Transverse colon (tissue), 4 donors: ENCODE results near the gene SEPTIN12. TPM values are rescaled to one million over a fixed set of nuclear protein-coding genes. Genes with fewer than 3 reads are reported as not detected.
"Not testable (repeated sequence)": the region's sequence is repeated elsewhere in the genome, so short reads cannot be mapped to it uniquely, and the experiment has no call there.

Experiments used
- DNase-seq: peaks from one replicate; pipeline ENCODE4 v3.0.0-alpha.2; 2019
- H3K27ac ChIP-seq, 4 donors: fragments of 200-600 bp; sonication (generic); 2 replicates each; pipeline ENCODE4 v1.5.1; 2016 to 2018; ENCODE audit warnings: inconsistent platforms in 4 of 4
- H3K27me3 ChIP-seq: fragments of 200-600 bp; sonication (generic); 2 replicates; pipeline ENCODE4 v1.5.1; 2017; ENCODE audit warnings: inconsistent platforms
- H3K36me3 ChIP-seq, 4 donors: fragments of 200-600 bp; sonication (generic); 2 replicates each; pipeline ENCODE4 v1.5.1; 2017 to 2019; ENCODE audit warnings: inconsistent platforms in 4 of 4
- H3K4me1 ChIP-seq, 4 donors: fragments of 200-600 bp; sonication (generic); 2 replicates each; pipeline ENCODE4 v1.5.1; 2017 to 2020; ENCODE audit warnings: inconsistent platforms in 4 of 4
- H3K4me3 ChIP-seq, 4 donors: fragments of 200-600 bp; sonication (generic); 1 replicate in 1 of 4; 2 replicates in 3 of 4; pipeline versions ENCODE4 v1.5.1 to v1.6.1; 2017 to 2019; ENCODE audit warnings: inconsistent platforms in 4 of 4
- H3K9me3 ChIP-seq, 2 donors: fragments of 200-600 bp; sonication (generic); 2 replicates each; pipeline ENCODE4 v1.5.1; 2017 to 2019; ENCODE audit warnings: inconsistent platforms in 2 of 2
- CTCF ChIP-seq, 5 experiments: fragments of 200-600 bp in 3 of 5; fragments of 450-650 bp in 2 of 5; sonication (generic) in 3 of 5; IDR thresholded peaks; 1 replicate in 2 of 5; 2 replicates in 3 of 5; pipeline ENCODE4 v1.5.1; 2016 to 2017; ENCODE audit warnings: antibody characterized with exemption in 5 of 5, inconsistent platforms in 3 of 5, mild to moderate bottlenecking in 2 of 5, moderate library complexity in 1 of 5
- EP300 ChIP-seq: sonication (generic); formaldehyde crosslinking; IDR thresholded peaks from one replicate; pipeline ENCODE4 v1.6.1; 2017; ENCODE audit warnings: antibody characterized with exemption, low read depth
- POLR2A ChIP-seq: fragments of 450-650 bp; IDR thresholded peaks from one replicate; pipeline ENCODE4 v1.6.1; 2016; ENCODE audit warnings: antibody characterized with exemption, mild to moderate bottlenecking, moderate library complexity
- POLR2AphosphoS5 ChIP-seq, 3 donors: sonication (generic); formaldehyde crosslinking; IDR thresholded peaks; one replicate each; pipeline ENCODE4 v1.6.1; 2016; ENCODE audit warnings: antibody characterized with exemption in 3 of 3
- WGBS, 2 donors: methylation state at CpG; one replicate each; pipeline ENCODE4 v1.1.5; 2018; ENCODE audit warnings: low coverage in 1 of 2; 5-methylcytosine and 5-hydroxymethylcytosine counted together
- in situ Hi-C, 4 donors: fragments of 200-750 bp; cut with MboI; loops; one replicate each; pipeline versions ENCODE4 v1.15.0 to v1.15.1; 2017; ENCODE audit warnings: low sequenced_read_pairs in 3 of 4, low pct_ligation_motif_present in 1 of 4, low pct_unique_long_range_greater_than_20kb in 1 of 4
- intact Hi-C: fragments of 100-400 bp; cut with DNase I; formaldehyde crosslinking; loops from one replicate; pipeline ENCODE4 v1.15.1; 2023; ENCODE audit warnings: low total_unique reads
- total RNA-seq, 4 donors: library from RNA; depleted of rRNA; stranded (reverse); fragments of >200 nt; gene quantifications; one replicate each; pipeline ENCODE4 v1.1.0, GENCODE V29; 2016

SEPTIN12 gene
- total RNA-seq, 4 donors from 2014 or later: not detected

GRCh38 chr16:4745274-4745569, 42.9 kb downstream of the SEPTIN12 start:
- Histone ChIP-seq H3K4me3 (no peak overlapping the region), H3K27me3 (no peaks in the 10 kb centered on the region), H3K9me3 (no peaks in the 10 kb centered on the region), H3K27ac (no peak overlapping the region), H3K36me3 (no peaks in the 10 kb centered on the region), H3K4me1 (peaks cover 6 to 19% (median 8%) of the 10 kb centered on the region in 4 donors)
- intact Hi-C loops (loop anchor here (5.0 kb wide), 1 partner anchor 297 kb away; no protein-coding TSS in a partner anchor), in situ Hi-C loops (no loop called here)
- no peak for DNase-seq
- TF ChIP-seq POLR2AphosphoS5 (IDR thresholded peaks at IDR 0.05): no peak
- no peak for TF ChIP-seq POLR2A
- TF ChIP-seq CTCF (IDR thresholded peaks at IDR 0.05): no peak
- no peak for TF ChIP-seq EP300
- WGBS, 2 donors: 84% methylated on average over 3 of the region's 3 CpGs; no CpG with 5 or more reads in 1 of the 2 donors

GRCh38 chr16:4744555-4745273, 43.4 kb downstream of the SEPTIN12 start:
- 50 to 85% methylated on average over 1 to 13 of the region's 13 CpGs for WGBS, 2 donors
- no peak for TF ChIP-seq POLR2AphosphoS5 (IDR thresholded peaks at IDR 0.05)
- TF ChIP-seq POLR2A: no peak
- TF ChIP-seq CTCF (IDR thresholded peaks at IDR 0.05): no peak
- no peak for TF ChIP-seq EP300
- H3K9me3 ChIP-seq: no peaks in the 10 kb centered on the region
- peaks cover 6 to 19% (median 8%) of the 10 kb centered on the region in 4 donors for H3K4me1 ChIP-seq
- H3K27me3 ChIP-seq: no peaks in the 10 kb centered on the region
- no peak overlapping the region for H3K27ac ChIP-seq
- in situ Hi-C loops (no loop called here), intact Hi-C loops (loop anchor here (5.0 kb wide), 1 partner anchor 298 kb away; no protein-coding TSS in a partner anchor)
- DNase-seq: no peak
- H3K36me3 ChIP-seq: no peaks in the 10 kb centered on the region
- no peak overlapping the region for H3K4me3 ChIP-seq

- peak overlapping the region in 3 of 4 donors; percentile 2 to 49 (median 28) for H3K4me3 ChIP-seq
- H3K27ac ChIP-seq: no peak overlapping the region
- no peaks in the 10 kb centered on the region for H3K36me3 ChIP-seq
- in situ Hi-C loops: no loop called here
- TF ChIP-seq POLR2AphosphoS5 (IDR thresholded peaks at IDR 0.05): no peak
- TF ChIP-seq CTCF (IDR thresholded peaks at IDR 0.05): no peak
- no peak for TF ChIP-seq EP300
- no peak for TF ChIP-seq POLR2A
- WGBS, 2 donors: 22 to 43% methylated on average over 6 to 14 of the region's 14 CpGs
- H3K9me3 ChIP-seq: no peaks in the 10 kb centered on the region
- intact Hi-C loops: no loop called here
- DNase-seq: peak; percentile 38
- no peaks in the 10 kb centered on the region for H3K27me3 ChIP-seq
- peaks cover 6 to 19% (median 8%) of the 10 kb centered on the region in 4 donors for H3K4me1 ChIP-seq
These were observed 44.8 kb downstream of the SEPTIN12 start for GRCh38 chr16:4743226-4743878.

- not testable (repeated sequence) for DNase-seq
- 87 to 88% methylated on average over 1 to 5 of the region's 5 CpGs for WGBS, 2 donors
These were observed 49.8 kb downstream of the SEPTIN12 start for GRCh38 chr16:4738370-4738769.

More at GRCh38 chr16:4738370-4738769, 49.8 kb downstream of the SEPTIN12 start:
- H3K9me3 ChIP-seq, in situ Hi-C loops, H3K27ac ChIP-seq, intact Hi-C loops, H3K4me3 ChIP-seq, H3K27me3 ChIP-seq, H3K36me3 ChIP-seq: not testable (repeated sequence)
- H3K4me1 ChIP-seq: peaks cover 6 to 18% (median 11%) of the 10 kb centered on the region in 4 donors
